ENCODE data around the gene CASP14. TPM values are rescaled to one million over a fixed set of nuclear protein-coding genes. Genes with fewer than 3 reads are reported as not detected.

CASP14 gene
- total RNA-seq, 1 experiment from 2014 or later, result not detected

- no peak overlapping the region for H3K4me3 ChIP-seq (replicated peaks in 1 of 2; ENCODE audit: low read depth in 1 of 2, low read length in 2 of 2)
- intact Hi-C loops (cut with micrococcal nuclease), result no loop called here
- no peak for DNase-seq (ENCODE audit: low read depth, low spot score)
- H3K4me2 ChIP-seq (ENCODE audit: low read length), result no peak overlapping the region
- H3K27ac ChIP-seq (ENCODE audit: low read depth, low read length), result no peak overlapping the region
- ATAC-seq, result no peak
- no peaks in the 10 kb centered on the region for H3K27me3 ChIP-seq (ENCODE audit: insufficient read depth, low read length)
- no TSS peak for BruUV-seq (replicated peaks)
- H3K9me2 ChIP-seq (ENCODE audit: insufficient read depth), result no peaks in the 10 kb centered on the region
- H3K36me3 ChIP-seq (ENCODE audit: control insufficient read depth in 1 of 2, insufficient read depth in 2 of 2, low read length in 2 of 2), result no peaks in the 10 kb centered on the region
- no peaks in the 10 kb centered on the region for H3K9me3 ChIP-seq (ENCODE audit: control insufficient read depth in 1 of 2, insufficient read depth in 1 of 2, low read depth in 1 of 2, low read length in 2 of 2)
- H3K79me2 ChIP-seq (ENCODE audit: insufficient read depth, low read length), result no peaks in the 10 kb centered on the region
- H3K9ac ChIP-seq (ENCODE audit: low read length), result no peak overlapping the region
- POLR2A ChIA-PET, result no interaction called here
- no peaks in the 10 kb centered on the region for H4K20me1 ChIP-seq (ENCODE audit: insufficient read depth)
- CTCF ChIA-PET, result no interaction called here
- TF ChIP-seq CEBPB (IDR thresholded peaks at IDR 0.05; ENCODE audit: low read depth), result no peak
- TF ChIP-seq RAD21 (IDR thresholded peaks at IDR 0.05; ENCODE audit: low read depth), result no peak
- no peak for TF ChIP-seq ZBTB33 (IDR thresholded peaks at IDR 0.05; ENCODE audit: extremely low read depth, insufficient replicate concordance, low read length)
- TF ChIP-seq TCF7L2 (IDR thresholded peaks at IDR 0.05; ENCODE audit: borderline replicate concordance, extremely low read depth, insufficient read depth, insufficient read length), result no peak
- TF ChIP-seq ATF3 (IDR thresholded peaks at IDR 0.05), result no peak
- no peak for TF ChIP-seq SRF (IDR thresholded peaks at IDR 0.05; ENCODE audit: low read depth)
- no peak for TF ChIP-seq JUND (IDR thresholded peaks at IDR 0.05)
- no peak for TF ChIP-seq CBX3 (IDR thresholded peaks at IDR 0.05; ENCODE audit: low read depth)
- no peak for TF ChIP-seq EZH2phosphoT487 (IDR thresholded peaks at IDR 0.05; ENCODE audit: borderline replicate concordance)
- TF ChIP-seq EZH2 (IDR thresholded peaks at IDR 0.05), result no peak
- no peak for TF ChIP-seq MAX (IDR thresholded peaks at IDR 0.05)
- no peak for TF ChIP-seq FOSL1 (IDR thresholded peaks at IDR 0.05; ENCODE audit: low read depth)
- no peak for TF ChIP-seq POLR2AphosphoS5 (IDR thresholded peaks at IDR 0.05; ENCODE audit: low read depth, low read length)
- no peak for TF ChIP-seq ZNF274 (IDR thresholded peaks at IDR 0.05; ENCODE audit: low read depth, low read length)
- TF ChIP-seq, protein P1, sequence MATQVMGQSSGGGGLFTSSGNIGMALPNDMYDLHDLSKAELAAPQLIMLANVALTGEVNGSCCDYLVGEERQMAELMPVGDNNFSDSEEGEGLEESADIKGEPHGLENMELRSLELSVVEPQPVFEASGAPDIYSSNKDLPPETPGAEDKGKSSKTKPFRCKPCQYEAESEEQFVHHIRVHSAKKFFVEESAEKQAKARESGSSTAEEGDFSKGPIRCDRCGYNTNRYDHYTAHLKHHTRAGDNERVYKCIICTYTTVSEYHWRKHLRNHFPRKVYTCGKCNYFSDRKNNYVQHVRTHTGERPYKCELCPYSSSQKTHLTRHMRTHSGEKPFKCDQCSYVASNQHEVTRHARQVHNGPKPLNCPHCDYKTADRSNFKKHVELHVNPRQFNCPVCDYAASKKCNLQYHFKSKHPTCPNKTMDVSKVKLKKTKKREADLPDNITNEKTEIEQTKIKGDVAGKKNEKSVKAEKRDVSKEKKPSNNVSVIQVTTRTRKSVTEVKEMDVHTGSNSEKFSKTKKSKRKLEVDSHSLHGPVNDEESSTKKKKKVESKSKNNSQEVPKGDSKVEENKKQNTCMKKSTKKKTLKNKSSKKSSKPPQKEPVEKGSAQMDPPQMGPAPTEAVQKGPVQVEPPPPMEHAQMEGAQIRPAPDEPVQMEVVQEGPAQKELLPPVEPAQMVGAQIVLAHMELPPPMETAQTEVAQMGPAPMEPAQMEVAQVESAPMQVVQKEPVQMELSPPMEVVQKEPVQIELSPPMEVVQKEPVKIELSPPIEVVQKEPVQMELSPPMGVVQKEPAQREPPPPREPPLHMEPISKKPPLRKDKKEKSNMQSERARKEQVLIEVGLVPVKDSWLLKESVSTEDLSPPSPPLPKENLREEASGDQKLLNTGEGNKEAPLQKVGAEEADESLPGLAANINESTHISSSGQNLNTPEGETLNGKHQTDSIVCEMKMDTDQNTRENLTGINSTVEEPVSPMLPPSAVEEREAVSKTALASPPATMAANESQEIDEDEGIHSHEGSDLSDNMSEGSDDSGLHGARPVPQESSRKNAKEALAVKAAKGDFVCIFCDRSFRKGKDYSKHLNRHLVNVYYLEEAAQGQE (IDR thresholded peaks at IDR 0.05; ENCODE audit: low read depth), result no peak
- no peak for TF ChIP-seq EGR1 (IDR thresholded peaks at IDR 0.05; ENCODE audit: low read depth)
- TF ChIP-seq ZFX (IDR thresholded peaks at IDR 0.05), result no peak
- RAD21 ChIA-PET (ENCODE audit: low non-redundant PET in 1 of 2, low total read pairs in 2 of 2, uncharacterized antibody in 2 of 2, unreplicated experiment in 2 of 2), result no interaction called here
- H3K4me1 ChIP-seq (ENCODE audit: control insufficient read depth in 1 of 2, insufficient read depth in 2 of 2, low read length in 2 of 2), result no peaks in the 10 kb centered on the region
- H2AFZ ChIP-seq (ENCODE audit: low read depth, low read length, poor library complexity, severe bottlenecking), result no peak overlapping the region
Measured at GRCh38 chr19:15021286-15022007, 27.8 kb upstream of the CASP14 start.
